Fibroblast of skin of scalp (primary cell): ENCODE data around the gene TRPM6.
"Not testable (repeated sequence)": the region's sequence is repeated elsewhere in the genome, so short reads cannot be mapped to it uniquely, and the experiment has no call there.

Experiments
- DNase-seq: peaks from one replicate; pipeline ENCODE4 v3.0.0-alpha.2; 2013

TRPM6 gene

DNA sequence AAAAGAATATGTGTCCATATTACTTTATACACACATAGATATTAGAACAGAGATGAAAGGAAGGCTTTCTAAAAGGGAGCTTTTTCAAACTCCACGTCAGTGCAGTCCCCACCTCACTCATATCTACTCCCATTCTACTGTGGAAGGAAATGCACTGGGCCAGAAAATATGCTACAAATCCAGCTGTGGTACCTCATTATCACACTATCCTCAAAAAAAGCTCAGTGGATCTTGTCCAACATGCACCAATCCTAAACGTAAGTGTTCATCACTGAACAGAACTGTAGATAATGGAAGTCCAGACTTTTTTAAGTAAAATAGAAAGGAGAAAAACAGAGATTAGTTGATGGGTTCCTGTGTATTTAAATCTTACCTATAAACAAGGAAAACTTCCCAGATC is 27.9 kb downstream of the TRPM6 start:
- DNase-seq: no peak

DNA sequence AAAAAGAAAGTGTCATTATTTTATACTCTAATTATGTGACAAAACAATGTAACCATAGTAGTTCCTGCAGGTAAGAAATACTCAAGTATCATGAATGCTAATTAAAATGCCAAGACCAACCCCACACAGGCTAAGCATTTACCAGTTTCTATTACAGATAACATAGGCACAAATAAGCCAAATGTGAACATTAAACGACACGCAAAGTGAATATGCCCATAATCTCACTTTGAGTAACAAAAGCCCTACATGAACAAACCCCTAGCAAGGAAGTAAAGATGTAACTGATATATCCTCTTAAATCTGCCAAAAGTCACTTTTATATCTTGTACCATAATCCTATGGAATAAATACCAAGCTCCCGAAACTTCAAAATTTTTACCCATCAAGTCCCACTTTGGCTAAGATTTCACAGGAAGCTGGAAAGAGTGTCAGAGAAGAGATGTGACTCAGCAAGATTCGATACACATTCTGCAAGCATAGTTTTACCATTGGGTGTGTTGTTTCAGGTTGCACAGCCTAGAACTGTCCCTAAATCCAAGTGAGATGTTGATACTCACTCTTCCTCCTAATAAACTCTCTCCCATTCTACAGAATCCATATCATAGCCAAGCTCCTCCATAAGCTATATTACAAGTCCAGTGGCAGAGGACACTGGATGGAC is 28.8 kb downstream of the TRPM6 start:
- DNase-seq: no peak

DNA sequence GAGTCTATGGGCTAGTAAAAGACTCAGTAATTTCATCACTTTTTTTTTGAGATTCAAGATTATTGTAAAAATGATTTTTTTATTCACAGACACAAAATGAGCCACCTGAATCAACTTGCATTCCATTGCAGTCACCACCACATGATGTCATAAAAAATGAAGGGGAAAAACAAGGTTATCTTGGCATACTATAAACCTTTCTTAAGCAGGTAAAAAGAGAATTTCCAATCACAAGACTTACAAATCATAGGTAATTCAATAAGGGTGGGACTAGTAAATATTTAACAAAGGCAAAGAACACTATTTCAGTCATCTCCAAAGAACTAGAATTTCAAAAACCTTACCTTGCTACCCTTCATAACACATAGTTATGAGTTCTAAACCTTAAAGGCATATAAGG is 30.7 kb downstream of the TRPM6 start:
- DNase-seq: no peak

DNA sequence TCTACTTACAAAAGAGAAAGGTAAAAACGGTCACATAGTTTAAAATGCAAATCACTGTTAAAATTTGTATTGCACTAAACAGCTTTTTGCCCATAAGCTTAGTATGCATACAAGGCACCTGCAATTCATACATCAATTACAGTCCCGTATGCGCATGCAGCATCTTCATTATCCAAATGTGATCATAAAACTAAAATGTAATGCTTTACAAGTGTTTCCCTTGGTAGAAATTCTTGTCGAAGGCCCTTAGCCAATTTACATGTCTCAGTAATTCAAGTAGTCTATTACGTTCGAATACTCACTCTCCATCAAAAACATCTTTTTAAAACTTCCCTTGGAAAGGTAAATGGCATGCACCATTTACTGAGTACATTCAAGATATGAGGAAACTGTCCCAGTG is 32.6 kb downstream of the TRPM6 start:
- DNase-seq: no peak

DNA sequence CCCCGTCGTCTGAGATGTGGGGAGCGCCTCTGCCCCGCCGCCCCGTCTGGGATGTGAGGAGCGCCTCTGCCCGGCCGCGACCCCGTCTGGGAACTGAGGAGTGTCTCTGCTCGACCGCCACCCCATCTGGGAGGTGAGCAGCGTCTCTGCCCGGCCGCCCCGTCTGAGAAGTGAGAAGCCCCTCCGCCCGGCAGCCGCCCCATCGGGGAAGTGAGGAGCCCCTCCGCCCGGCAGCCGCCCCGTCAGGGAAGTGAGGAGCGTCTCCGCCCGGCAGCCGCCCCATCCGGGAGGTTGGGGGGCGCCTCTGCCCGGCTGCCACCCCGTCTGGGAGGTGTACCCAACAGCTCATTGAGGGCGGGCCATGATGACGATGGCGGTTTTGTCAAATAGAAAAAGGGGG is 34.7 kb downstream of the TRPM6 start:
- not testable (repeated sequence) for DNase-seq

DNA sequence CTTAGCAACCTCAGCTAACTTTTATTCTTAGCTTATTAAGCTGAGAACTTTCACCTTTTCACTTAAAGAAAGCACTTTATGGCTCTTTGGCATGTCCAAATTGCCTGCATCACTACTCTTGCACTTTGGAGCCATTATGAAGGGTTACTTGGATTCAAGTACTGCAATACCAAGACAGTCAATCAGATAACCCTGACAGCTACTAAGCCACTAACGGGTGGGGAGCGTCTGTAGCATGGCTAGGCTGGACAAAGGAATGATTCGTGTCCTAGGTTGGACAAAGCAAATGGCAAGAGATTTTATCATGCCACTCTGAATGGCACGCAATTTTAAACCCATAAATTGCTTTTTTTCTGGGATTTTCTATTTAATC is 39.6 kb downstream of the TRPM6 start:
- DNase-seq: no peak

DNA sequence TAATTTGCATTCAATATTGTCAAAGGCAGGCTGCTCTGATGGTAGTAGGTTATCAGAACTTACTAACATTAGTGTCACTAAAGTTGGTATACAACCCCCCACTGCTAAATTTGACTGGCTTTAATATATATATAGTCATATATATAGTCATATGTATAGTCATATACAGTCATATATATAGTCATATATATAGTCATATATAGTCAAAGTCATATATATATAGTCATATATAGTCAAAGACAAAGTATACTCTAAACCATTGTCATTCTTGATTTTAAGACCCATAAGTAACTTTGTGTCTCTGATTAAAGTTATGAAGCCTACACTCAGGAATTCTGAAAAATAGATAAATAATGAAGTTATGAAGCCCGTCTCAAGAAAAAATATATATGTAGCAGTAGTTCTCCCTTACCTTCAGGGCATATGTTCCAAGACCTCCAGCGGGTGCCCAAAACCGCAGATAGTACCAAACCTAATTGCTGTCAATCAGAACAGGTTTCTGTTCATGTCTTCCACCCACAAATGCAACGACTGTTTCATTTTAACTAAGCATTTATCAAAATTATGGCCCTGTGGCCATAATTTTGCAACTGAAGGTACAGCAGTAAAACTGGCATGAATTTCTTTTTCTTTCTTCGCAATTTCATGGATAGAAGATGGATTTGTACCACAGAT is 40.1 kb downstream of the TRPM6 start:
- no peak for DNase-seq

DNA sequence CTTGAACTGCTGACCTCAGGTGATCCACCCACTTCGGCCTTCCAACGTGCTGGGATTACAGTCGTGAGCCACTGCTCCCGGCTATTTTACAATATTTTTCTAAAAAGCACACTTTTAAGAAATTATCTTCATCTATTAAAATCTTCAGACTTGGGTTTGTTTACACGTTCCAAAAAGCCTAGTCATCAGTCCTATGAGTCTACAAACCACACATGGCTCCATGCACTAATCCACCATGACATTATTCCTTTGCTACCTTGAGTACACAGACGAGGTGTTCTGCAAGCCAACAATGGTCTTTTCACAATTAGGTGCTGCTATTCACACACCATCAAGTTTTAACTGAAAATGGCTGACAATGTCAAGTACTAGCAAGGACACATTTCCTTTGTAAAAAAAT is 41.0 kb downstream of the TRPM6 start:
- no peak for DNase-seq

DNA sequence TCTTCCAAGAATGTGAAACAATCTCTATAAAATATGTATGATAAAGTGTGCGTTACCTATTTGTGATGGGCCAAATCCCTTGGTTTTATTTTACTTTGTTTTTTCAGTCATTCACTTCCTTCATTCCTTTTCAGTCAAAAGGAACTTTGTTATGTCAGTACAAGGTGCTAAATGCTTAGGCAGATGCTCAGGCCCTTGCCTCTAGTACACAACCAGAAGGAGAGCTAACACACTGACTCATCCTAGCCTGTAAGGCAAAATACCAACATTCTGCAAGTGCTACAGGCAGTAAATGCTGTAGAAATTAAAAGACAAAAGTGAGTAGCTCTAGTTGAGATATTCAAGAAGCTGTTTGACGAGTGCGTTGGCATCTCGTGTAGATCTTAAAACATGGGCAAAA is 49.4 kb downstream of the TRPM6 start:
- DNase-seq: no peak

DNA sequence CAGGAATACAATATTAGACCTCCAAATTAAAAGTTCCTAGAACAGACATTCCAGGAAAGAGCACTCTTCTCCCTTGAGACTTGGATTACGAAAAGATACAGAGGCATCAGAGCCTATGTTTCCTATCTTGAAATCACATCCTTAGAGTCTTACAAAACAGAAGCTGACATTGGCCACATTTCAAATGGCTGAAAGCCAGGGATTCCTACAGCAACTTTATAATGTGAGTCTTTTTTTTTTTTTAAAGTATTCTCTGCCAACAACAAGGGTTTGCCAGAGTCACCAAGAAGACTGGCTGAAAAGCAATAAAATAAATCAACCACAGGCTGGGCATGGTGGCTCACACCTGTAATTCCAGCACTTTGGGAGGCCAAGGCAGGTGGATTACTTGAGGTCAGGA is 63.1 kb downstream of the TRPM6 start:
- peak; percentile 69 for DNase-seq

DNA sequence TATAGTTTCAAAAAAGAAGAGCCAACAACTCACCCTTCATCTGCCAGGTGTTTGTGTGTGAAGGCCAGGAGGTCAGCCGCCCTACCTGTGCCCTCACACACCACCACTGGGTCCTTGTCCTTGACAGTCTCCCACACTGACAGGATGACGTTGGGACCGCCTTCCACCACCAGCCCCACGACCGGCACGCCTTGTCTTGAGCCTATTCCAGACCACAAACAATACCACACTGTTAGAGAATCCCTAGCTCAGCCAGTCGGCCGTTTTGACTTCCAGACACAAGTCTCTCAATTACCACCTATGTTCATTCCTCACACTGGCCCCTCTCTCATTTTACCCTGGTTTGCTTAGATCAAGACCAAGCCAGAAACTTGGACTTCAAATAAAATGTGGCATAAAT is 66.1 kb downstream of the TRPM6 start:
- no peak for DNase-seq

DNA sequence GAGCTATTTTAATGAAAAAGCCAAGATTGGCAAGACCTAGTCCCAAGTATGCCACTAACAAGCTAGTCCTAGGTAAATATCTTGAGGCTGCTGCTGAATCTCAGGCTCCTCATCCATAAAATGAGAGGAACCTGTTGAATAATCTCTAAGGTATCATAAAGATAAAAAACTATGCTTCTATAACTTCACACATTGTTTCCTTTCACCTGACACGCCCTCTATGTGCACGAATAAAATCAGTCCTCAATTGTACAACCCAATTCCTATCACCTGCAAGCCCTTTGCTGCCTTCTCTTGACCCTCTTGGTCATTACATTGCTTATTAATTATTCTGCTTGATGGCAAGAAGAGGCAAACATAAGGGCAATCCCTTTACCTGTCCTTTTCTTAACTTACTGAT is 69.9 kb downstream of the TRPM6 start:
- no peak for DNase-seq

DNA sequence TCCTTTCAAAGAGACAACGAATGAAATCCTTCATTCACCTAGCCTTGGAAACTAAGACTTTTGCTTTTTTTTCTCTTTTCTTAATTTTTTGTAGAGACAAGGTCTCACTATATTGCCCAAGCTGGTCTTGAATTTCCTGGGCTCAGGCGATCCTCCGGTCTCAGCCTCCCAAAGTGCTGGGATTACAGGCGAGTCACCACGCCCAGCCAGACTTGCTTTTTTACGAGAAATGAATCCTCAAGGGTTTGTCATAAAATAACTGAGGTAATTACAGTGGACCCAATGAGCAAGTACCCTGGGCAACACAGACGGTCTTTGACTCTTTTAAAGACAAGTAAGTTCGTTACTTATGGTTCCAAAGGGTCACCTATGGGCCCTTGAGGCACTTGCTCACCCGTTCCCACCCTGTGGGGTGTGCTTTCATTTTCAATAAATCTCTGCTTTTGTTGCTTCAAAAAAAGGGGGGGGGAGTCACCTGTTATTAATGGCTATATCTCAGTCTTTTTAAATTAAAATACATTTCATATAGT is 70.4 kb downstream of the TRPM6 start:
- no peak for DNase-seq

DNA sequence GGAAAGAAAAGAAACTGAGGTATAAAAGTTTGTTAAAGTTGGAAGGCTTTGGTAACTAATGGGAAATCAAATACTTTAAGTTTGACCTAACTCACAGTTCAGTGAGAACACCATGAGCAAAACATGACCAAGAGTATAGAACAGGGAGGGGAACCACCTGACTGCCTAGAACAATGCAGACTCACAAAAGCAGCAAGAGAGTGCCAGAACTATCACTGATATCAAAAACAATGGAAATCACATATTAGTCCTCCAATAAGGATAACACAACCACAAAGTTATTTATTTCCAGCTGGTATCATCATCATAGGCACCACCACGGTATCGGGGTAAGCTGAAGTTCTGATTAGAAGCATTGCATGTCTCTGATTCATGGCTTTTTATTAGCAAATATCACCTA is 77.5 kb downstream of the TRPM6 start:
- no peak for DNase-seq

DNA sequence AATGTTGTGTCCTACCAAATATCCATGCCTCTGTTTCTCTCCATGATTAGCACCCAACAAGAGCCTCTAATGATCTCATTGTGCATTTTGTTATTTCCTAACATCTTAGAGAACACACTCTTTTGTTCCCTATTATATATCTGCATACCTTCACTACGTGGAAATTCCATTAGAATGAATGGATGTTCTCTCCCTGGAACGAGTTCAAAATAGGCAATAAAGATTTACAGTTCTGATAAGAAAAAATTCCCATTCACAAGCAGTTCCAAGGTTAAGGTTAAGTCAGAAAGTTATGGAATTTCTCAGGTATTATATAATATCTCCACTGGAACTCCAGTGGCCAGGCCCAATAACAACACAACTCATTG is 83.7 kb downstream of the TRPM6 start:
- DNase-seq: no peak

DNA sequence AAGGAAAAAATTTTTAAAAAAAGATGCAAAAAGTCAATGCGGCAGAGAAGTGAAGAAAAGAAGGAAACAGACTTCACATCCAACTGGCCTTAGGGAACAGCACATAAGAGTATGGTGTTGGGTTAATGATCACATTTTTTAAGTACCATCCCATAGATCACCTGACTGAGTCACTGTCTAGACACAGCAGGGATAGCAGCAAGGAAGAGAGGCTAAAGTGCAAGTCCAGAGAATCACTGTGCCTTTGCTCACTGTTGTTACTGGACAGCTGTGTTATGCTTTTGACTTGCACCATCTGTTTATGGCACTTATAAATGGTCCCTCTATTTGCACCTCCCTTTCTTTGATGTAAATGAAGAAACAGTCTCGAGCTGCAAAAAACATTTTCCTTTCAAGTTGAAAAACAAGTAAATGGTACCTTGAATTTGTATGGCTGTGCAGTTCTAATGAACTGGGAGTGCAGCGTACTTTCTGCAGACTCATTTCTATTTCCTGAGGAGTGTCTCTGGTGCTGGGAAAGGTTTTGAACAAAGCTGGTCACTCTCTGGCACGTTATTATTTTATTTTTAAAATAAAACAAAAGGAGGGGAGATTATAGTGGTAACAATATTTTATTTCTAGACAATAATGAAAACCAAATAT is 84.2 kb downstream of the TRPM6 start:
- no peak for DNase-seq

DNA sequence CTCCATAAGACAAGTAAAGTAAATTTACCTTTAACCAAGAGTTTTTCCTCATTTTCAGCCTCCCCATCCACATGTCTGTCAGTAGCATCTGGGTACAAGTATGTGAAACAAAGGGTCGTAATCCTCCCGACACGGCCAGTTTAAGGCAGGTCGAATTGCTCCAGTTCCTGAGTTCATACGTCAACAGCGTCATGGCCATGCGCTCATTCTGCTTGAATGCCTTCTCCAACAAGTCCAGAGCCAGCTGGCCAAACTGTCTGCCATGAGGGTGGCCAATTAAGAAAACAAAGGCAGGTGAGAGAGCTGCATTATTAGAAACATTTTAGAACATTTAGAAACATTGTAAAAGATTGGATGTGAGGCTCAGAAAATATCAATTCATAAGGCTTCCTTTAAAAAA is 87.5 kb downstream of the TRPM6 start:
- no peak for DNase-seq

DNA sequence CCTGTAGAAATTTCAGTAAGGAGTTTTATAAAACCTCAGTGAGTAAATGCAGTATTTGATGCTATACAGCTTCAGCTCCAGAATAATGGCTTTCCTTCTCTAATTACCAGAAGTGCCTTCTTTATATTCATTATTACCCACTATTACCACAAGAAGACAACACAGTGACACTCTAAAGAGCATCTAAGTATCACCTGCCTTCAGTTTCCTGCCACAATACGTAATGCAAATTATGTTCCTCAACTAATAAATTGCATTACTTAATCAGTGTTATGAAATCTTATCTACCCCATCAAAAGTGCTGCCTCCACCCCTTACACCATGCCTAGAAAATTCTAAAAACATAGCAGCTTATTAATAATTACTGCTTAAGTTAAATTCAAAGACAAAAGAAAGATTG is 91.9 kb downstream of the TRPM6 start:
- no peak for DNase-seq

DNA sequence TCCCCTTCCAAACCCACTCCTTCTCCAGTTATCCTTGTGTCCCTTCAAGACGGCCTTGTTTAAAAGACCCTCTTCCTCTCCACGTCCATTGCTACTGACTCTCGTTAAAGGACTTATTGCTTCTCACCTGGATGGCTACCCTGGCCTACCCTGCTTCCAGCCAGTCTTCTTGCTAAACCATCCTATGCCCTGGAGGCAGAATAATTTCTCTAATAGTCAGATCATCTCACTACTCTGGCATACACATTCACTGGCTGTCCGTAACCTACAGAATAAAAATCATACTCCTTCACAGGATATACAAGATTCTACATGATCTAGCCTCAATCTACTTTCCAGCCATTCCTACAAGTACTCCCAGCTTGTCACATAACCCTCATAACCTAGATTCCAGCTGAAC is 92.6 kb downstream of the TRPM6 start:
- no peak for DNase-seq

DNA sequence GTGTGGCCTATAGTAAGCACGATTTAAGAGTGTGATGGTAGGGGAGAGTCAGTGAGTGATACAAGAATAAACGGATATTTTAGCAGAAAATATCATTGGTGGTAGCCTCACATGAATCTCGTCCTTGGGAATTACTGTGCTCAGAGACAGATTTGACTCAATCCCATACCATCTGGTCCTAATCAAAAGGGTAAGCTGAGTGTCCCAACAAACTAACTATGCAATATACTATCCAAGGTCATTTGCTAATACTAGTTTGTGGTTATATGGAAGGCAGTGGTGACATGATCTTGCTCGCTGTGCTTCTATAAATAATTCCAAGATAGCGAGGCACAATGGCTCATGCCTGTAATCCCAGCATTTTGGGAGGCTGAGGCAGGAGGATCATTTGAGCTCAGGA is 103.2 kb downstream of the TRPM6 start:
- DNase-seq: peak; percentile 35

DNA sequence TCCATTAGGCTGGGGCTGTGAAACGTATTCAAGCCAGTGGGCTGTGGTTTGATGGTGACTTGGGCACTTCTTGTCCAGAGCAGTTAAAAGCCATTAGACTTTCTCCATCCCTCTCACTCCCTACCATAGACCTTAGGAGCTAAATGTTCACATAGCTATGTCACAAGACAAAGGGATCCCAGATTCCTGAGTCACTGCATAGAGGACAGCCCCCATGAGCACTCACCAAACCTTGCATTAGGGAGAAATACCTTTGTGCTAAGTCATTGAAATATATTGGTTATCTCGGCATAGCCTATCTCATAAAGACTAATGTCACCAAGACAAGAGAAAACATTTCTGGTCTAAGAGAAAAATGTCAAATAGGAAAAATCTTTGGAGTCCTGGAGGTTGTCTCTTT is 104.3 kb downstream of the TRPM6 start:
- peak; percentile 70 for DNase-seq

DNA sequence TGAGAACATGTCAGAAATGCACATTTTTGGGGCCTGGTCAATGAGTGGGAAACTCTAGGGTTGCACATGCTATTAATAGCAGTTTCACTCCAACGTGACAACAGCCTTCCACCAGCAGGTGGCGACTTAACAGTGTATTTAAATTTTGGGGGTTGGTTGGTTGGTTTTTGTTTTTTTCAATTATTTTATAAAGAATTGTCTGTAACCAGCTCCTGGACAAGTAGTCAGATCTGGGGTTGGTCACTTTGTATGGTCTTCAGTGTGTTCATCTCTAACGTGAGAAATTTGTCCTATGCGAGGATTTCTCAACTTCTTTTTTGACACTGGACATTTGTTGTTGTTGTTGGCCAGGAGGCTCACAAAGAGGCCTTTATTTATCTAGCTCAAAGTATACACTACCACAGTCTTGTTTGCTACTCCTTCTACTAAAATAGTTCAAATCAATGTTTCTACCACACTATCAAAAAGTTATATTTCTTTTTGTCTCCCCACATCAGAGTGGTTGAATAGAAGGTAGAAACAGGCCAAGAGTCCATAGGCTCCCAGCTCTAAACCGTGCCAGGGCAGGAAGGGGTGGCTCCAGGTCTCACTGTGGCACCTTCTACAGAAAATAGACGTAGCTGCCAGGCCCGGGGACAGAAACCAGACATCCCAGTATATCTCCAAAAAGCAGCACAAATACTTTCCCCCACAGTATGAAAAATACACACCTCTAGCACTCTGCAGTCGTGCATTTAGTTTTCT is 110.4 kb downstream of the TRPM6 start:
- peak; percentile 66 for DNase-seq

DNA sequence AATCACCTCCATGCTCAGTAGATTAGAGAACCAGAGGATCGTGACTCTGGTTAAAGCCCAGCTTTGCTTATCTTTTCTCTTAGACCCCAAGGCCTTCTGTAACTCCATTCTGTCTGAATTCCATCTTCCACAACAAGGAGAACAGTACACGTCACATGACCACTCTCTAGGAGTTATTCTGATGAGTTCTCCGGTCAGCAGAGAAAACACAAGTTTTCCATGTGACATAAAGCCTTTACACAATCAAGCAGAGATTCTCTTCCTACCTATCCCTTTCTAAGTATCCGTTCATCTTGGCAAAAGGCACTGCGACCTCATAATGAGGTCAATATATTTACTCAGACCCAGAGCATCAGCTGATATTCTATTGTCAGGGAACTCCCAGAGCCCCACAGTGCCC is 112.3 kb downstream of the TRPM6 start:
- no peak for DNase-seq
